Stimulated activated naive CD8-positive, alpha-beta T cell treated with anti-CD3 and anti-CD28 coated beads, Interleukin-15, Interleukin-2, amounts not matched to agents 100 ng/mL and 50 ng/mL, for 24 hours (primary cell): Measurements from ENCODE around the gene PGP.

ENCODE experiments used
- H3K27ac Mint-ChIP-seq: one replicate; pipeline ENCODE4 v1.8.0; 2021; ENCODE audit warnings: mild to moderate bottlenecking, mixed read lengths
- H3K27me3 Mint-ChIP-seq: one replicate; pipeline ENCODE4 v1.8.0; 2021; ENCODE audit warnings: mixed read lengths
- H3K36me3 Mint-ChIP-seq: one replicate; pipeline ENCODE4 v1.8.0; 2021; ENCODE audit warnings: low read depth, mixed read lengths
- H3K4me1 Mint-ChIP-seq: one replicate; pipeline ENCODE4 v1.8.0; 2021; ENCODE audit warnings: low read depth, mixed read lengths
- H3K4me3 Mint-ChIP-seq: one replicate; pipeline ENCODE4 v1.8.0; 2021; ENCODE audit warnings: mild to moderate bottlenecking, mixed read lengths
- H3K9me3 Mint-ChIP-seq: one replicate; pipeline ENCODE4 v1.8.0; 2021; ENCODE audit warnings: mixed read lengths

The PGP gene

GRCh38 chr16:2212362-2213324 is 2.0 kb downstream of the PGP start:
- peaks cover 27% of the 10 kb centered on the region for H3K4me1 Mint-ChIP-seq
- H3K4me3 Mint-ChIP-seq = peak overlapping the region; percentile 86
- H3K27ac Mint-ChIP-seq = peak overlapping the region; percentile 58
- peaks cover 32% of the 10 kb centered on the region for H3K36me3 Mint-ChIP-seq
- no peaks in the 10 kb centered on the region for H3K27me3 Mint-ChIP-seq
- H3K9me3 Mint-ChIP-seq = no peaks in the 10 kb centered on the region

DNA sequence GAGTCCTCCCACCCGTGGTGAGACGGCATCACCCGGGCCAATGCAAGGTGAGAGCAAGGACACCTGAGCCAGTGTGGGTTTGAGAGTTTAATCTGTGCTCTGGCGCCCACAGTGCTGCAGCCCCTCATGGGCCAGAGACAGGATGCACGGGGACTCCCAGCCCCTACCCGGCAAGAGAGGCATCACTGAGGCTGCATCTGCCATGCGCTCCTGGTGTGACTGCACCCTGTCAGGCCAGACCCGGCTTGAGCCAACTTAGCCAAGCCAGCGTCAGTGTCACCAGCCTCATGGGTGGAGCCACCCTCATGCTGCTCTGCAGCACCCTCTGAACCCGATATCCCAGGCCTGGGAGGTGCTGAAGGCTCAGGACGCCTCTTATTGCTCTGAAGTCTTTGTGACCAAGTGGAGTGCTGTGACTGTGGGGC is 2.7 kb downstream of the PGP start:
- peaks cover 34% of the 10 kb centered on the region for H3K4me1 Mint-ChIP-seq
- H3K4me3 Mint-ChIP-seq = peak overlapping the region; percentile 86
- H3K9me3 Mint-ChIP-seq = no peaks in the 10 kb centered on the region
- peak overlapping the region; percentile 58 for H3K27ac Mint-ChIP-seq
- peaks cover 36% of the 10 kb centered on the region for H3K36me3 Mint-ChIP-seq
- no peaks in the 10 kb centered on the region for H3K27me3 Mint-ChIP-seq

GRCh38 chr16:2210386-2211365 is 4.0 kb downstream of the PGP start, which contains the start of gene BRICD5:
TSS of gene BRICD5 (minus strand) at chr16:2210863. CDS start at chr16:2210833, 30 bp downstream.
- Mint-ChIP-seq H3K4me3 (peak within 1 kb of the TSS; percentile 86), H3K27me3 (no peaks in the 10 kb centered on the region), H3K4me1 (peaks cover 40% of the 10 kb centered on the region), H3K36me3 (peaks cover 43% of the 10 kb centered on the region), H3K9me3 (no peaks in the 10 kb centered on the region), H3K27ac (no peak within 1 kb of the TSS)

DNA sequence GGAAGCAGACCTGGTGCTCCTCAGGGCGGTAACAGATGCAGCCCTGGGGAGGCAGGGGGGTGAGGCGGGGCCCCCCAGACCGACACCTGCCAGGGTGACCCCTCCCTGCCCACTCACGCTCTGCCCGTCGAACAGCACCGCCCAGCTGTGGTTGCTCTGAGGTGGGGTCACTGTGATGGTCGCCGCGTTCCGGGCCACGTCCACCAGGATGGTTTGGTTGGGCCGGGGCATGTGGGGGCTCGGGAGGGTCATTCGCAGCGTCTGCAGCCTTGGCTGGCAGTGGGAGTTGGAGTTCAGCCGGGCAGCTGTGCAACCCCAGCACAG is 4.7 kb downstream of the PGP start:
- Mint-ChIP-seq H3K36me3 (peaks cover 43% of the 10 kb centered on the region), H3K9me3 (no peaks in the 10 kb centered on the region), H3K27ac (no peak overlapping the region), H3K27me3 (no peaks in the 10 kb centered on the region), H3K4me1 (peaks cover 37% of the 10 kb centered on the region), H3K4me3 (no peak overlapping the region)

DNA sequence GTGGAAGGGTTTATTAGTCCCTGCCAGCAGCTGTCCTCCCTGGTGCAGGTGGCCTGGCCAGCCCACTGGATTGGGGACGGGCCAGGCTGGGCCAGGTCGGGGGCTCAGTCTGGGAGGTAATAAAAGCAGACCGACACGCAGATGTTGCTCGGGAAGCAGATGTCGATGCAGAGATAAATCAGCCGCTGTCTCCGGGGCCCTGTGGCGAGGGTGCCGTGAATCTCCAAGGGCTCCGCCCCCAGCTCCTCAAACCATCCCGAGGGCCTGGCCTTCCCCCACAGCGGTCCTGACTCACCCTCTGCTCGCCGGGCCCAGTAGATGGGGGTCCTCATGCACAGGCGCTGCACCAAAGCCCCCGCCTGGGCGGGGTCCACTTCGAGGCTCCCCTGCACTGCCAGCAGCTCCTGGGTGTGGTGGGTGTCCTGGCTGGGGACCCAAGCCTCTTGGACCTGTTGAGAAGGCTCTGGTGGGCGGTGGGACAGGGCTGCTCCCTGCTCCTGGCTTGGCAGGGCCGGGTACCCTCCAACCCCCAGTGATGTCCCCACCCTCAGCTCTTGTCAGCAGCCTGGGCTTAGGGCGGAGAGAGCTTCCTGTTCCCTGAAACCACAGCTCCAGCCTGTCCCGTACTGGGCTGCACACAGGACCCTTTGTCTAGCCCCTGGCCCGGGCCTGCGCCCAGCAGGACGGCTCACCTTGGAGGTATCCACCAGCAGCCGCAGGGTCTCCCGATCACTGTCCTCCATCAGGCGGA is 5.2 kb downstream of the PGP start:
- Mint-ChIP-seq H3K4me3 (no peak overlapping the region), H3K36me3 (peaks cover 43% of the 10 kb centered on the region)

DNA sequence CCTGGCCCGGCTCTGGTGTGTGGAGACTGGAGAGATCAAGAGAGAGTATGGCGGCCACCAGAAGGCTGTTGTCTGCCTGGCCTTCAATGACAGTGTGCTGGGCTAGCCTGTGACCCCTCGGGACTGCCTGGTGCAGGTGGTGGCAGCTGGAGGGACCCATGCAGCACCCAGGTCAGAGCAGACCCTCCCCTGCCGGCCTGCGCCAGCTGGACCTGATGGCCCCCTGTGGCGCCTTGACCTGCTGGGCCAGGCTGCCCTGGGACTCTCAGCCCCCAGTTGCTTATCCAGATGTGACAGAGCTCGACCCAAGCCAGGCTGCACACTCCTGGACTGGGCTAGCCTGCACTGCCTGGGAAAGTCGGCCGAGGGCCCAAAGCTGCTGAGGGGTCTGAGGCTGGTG is 5.9 kb downstream of the PGP start:
- Mint-ChIP-seq H3K27ac (no peak overlapping the region), H3K9me3 (no peaks in the 10 kb centered on the region), H3K4me3 (no peak overlapping the region), H3K36me3 (peaks cover 43% of the 10 kb centered on the region), H3K4me1 (peaks cover 44% of the 10 kb centered on the region), H3K27me3 (no peaks in the 10 kb centered on the region)

More for the DNA sequence above, 5.2 kb downstream of the PGP start:
- peaks cover 41% of the 10 kb centered on the region for H3K4me1 Mint-ChIP-seq
- H3K9me3 Mint-ChIP-seq = no peaks in the 10 kb centered on the region
- no peaks in the 10 kb centered on the region for H3K27me3 Mint-ChIP-seq
- H3K27ac Mint-ChIP-seq = no peak overlapping the region

- H3K27me3 Mint-ChIP-seq = no peaks in the 10 kb centered on the region
- no peak overlapping the region for H3K4me3 Mint-ChIP-seq
- H3K4me1 Mint-ChIP-seq = peaks cover 44% of the 10 kb centered on the region
- no peaks in the 10 kb centered on the region for H3K9me3 Mint-ChIP-seq
- H3K27ac Mint-ChIP-seq = no peak overlapping the region
- peaks cover 38% of the 10 kb centered on the region for H3K36me3 Mint-ChIP-seq
These were observed 6.3 kb downstream of the PGP start for GRCh38 chr16:2208308-2208707.

- peak overlapping the region; percentile 91 for H3K4me3 Mint-ChIP-seq
- H3K27ac Mint-ChIP-seq = peak overlapping the region; percentile 22
- H3K9me3 Mint-ChIP-seq = no peaks in the 10 kb centered on the region
- peaks cover 40% of the 10 kb centered on the region for H3K4me1 Mint-ChIP-seq
- no peaks in the 10 kb centered on the region for H3K27me3 Mint-ChIP-seq
- H3K36me3 Mint-ChIP-seq = peaks cover 35% of the 10 kb centered on the region
These were observed 6.8 kb downstream of the PGP start for GRCh38 chr16:2207872-2208271.

GRCh38 chr16:2206780-2207433 is 7.7 kb downstream of the PGP start:
- H3K4me3 Mint-ChIP-seq = peak overlapping the region; percentile 91
- no peaks in the 10 kb centered on the region for H3K9me3 Mint-ChIP-seq
- peak overlapping the region; percentile 92 for H3K27ac Mint-ChIP-seq
- peaks cover 33% of the 10 kb centered on the region for H3K4me1 Mint-ChIP-seq
- peaks cover 26% of the 10 kb centered on the region for H3K36me3 Mint-ChIP-seq
- H3K27me3 Mint-ChIP-seq = no peaks in the 10 kb centered on the region

GRCh38 chr16:2206420-2206779 is 8.2 kb downstream of the PGP start:
- peak overlapping the region; percentile 92 for H3K27ac Mint-ChIP-seq
- H3K27me3 Mint-ChIP-seq = no peaks in the 10 kb centered on the region

DNA sequence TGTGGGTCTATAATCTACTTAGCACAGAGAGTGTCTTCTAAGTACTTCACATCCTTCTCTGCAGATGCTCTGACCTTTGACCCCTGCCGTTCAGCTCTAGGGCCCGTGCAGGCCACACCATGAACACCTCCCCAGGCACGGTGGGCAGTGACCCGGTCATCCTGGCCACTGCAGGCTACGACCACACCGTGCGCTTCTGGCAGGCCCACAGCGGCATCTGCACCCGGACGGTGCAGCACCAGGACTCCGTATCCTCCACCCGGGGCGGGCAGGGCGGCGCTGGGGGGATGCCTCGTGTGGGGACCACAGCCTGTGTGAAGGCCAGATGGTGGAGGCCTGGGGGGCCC is 8.7 kb downstream of the PGP start:
- peak overlapping the region; percentile 91 for H3K4me3 Mint-ChIP-seq
- H3K27ac Mint-ChIP-seq = peak overlapping the region; percentile 92
- peaks cover 22% of the 10 kb centered on the region for H3K36me3 Mint-ChIP-seq
- peaks cover 31% of the 10 kb centered on the region for H3K4me1 Mint-ChIP-seq
- H3K27me3 Mint-ChIP-seq = no peaks in the 10 kb centered on the region
- no peaks in the 10 kb centered on the region for H3K9me3 Mint-ChIP-seq

More at GRCh38 chr16:2206420-2206779, 8.2 kb downstream of the PGP start:
- H3K4me1 Mint-ChIP-seq = peaks cover 31% of the 10 kb centered on the region
- no peaks in the 10 kb centered on the region for H3K9me3 Mint-ChIP-seq
- peaks cover 22% of the 10 kb centered on the region for H3K36me3 Mint-ChIP-seq
- peak overlapping the region; percentile 91 for H3K4me3 Mint-ChIP-seq

- H3K27ac Mint-ChIP-seq = peak within 1 kb of the TSS; percentile 92
- no peaks in the 10 kb centered on the region for H3K9me3 Mint-ChIP-seq
- H3K36me3 Mint-ChIP-seq = peaks cover 20% of the 10 kb centered on the region
- H3K4me1 Mint-ChIP-seq = peaks cover 31% of the 10 kb centered on the region
- H3K4me3 Mint-ChIP-seq = peak within 1 kb of the TSS; percentile 91
- no peaks in the 10 kb centered on the region for H3K27me3 Mint-ChIP-seq
These were observed 9.3 kb downstream of the PGP start, which contains the start of gene MLST8 for GRCh38 chr16:2205104-2205966. TSS of gene MLST8 (plus strand) at chr16:2205454. CDS start at chr16:2206086, 632 bp downstream.

GRCh38 chr16:2204416-2205103 is 10.1 kb downstream of the PGP start:
- Mint-ChIP-seq H3K9me3 (no peaks in the 10 kb centered on the region), H3K4me1 (peaks cover 31% of the 10 kb centered on the region), H3K27ac (peak overlapping the region; percentile 86), H3K36me3 (peaks cover 18% of the 10 kb centered on the region), H3K4me3 (peak overlapping the region; percentile 79), H3K27me3 (no peaks in the 10 kb centered on the region)
